ENCODE data around the gene TM2D3. TPM values are rescaled to one million over a fixed set of nuclear protein-coding genes. Genes with fewer than 3 reads are reported as not detected.

Gene TM2D3
- 38.6 and 50.5 TPM in 2 replicates for total RNA-seq

GRCh38 chr15:101652098-101652785 is at the start of gene TM2D3:
Gene TM2D3, minus strand, starts transcription at chr15:101652381. Its CDS starts 20 bp downstream, at chr15:101652361.

Other genes with a start within 250 kb of the TM2D3 start
- 0.44 and 1.2 TPM in 2 replicates for gene PCSK6, start 162.7 kb downstream of the TM2D3 start, total RNA-seq
- gene TARS3, start 72.1 kb upstream of the TM2D3 start, total RNA-seq, result 11.0 and 14.7 TPM in 2 replicates
- not detected in 2 replicates for gene OR4F6, start 151.1 kb upstream of the TM2D3 start, total RNA-seq
- 0.12 TPM in 1 of 2 replicates, not detected in the other for gene OR4F15, start 159.8 kb upstream of the TM2D3 start, total RNA-seq